HUES48 (cell line): ENCODE results near the gene KMT2E.
"Not testable (repeated sequence)": the region's sequence is repeated elsewhere in the genome, so short reads cannot be mapped to it uniquely, and the experiment has no call there.

Experiments
- H3K27ac ChIP-seq: one replicate; pipeline ENCODE4 v1.7.0; 2013; ENCODE audit warnings: low read depth, low read length, inconsistent platforms
- H3K27me3 ChIP-seq: 2 replicates; pipeline ENCODE4 v1.6.1; 2013; ENCODE audit warnings: mild to moderate bottlenecking, low read length; ENCODE audit not compliant: control insufficient read depth, insufficient read depth
- H3K36me3 ChIP-seq: 2 replicates; pipeline ENCODE4 v1.6.1; 2013; ENCODE audit warnings: low read length; ENCODE audit not compliant: control insufficient read depth, insufficient read depth
- H3K4me1 ChIP-seq: 2 replicates; pipeline ENCODE4 v1.6.1; 2013; ENCODE audit warnings: mild to moderate bottlenecking, low read length; ENCODE audit not compliant: control insufficient read depth, insufficient read depth
- H3K4me3 ChIP-seq: 2 replicates; pipeline ENCODE4 v1.5.1; 2013; ENCODE audit warnings: mild to moderate bottlenecking, low read depth, low read length
- H3K9ac ChIP-seq: 2 replicates; pipeline ENCODE4 v1.6.1; 2013; ENCODE audit warnings: mild to moderate bottlenecking, low read depth, low read length, moderate library complexity
- H3K9me3 ChIP-seq: 2 replicates; pipeline ENCODE4 v1.6.1; 2013; ENCODE audit warnings: low read length; ENCODE audit not compliant: control insufficient read depth, insufficient read depth

Gene KMT2E

GRCh38 chr7:105019269-105019668, 5.3 kb downstream of the KMT2E start:
- no peaks in the 10 kb centered on the region for H3K36me3 ChIP-seq
- no peak overlapping the region for H3K27ac ChIP-seq
- no peak overlapping the region for H3K4me3 ChIP-seq
- H3K27me3 ChIP-seq: no peaks in the 10 kb centered on the region
- H3K4me1 ChIP-seq: peaks cover 36% of the 10 kb centered on the region
- no peaks in the 10 kb centered on the region for H3K9me3 ChIP-seq
- H3K9ac ChIP-seq: no peak overlapping the region

GRCh38 chr7:105020926-105021325, 6.9 kb downstream of the KMT2E start:
- H3K27ac ChIP-seq: no peak overlapping the region
- no peaks in the 10 kb centered on the region for H3K36me3 ChIP-seq
- no peaks in the 10 kb centered on the region for H3K27me3 ChIP-seq
- no peaks in the 10 kb centered on the region for H3K9me3 ChIP-seq
- peaks cover 45% of the 10 kb centered on the region for H3K4me1 ChIP-seq
- no peak overlapping the region for H3K4me3 ChIP-seq
- H3K9ac ChIP-seq: no peak overlapping the region

- H3K36me3 ChIP-seq: no peaks in the 10 kb centered on the region
- peaks cover 41% of the 10 kb centered on the region for H3K4me1 ChIP-seq
- H3K27ac ChIP-seq: no peak overlapping the region
- H3K4me3 ChIP-seq: no peak overlapping the region
- no peak overlapping the region for H3K9ac ChIP-seq
- no peaks in the 10 kb centered on the region for H3K27me3 ChIP-seq
- H3K9me3 ChIP-seq: no peaks in the 10 kb centered on the region
These were observed 7.3 kb downstream of the KMT2E start for GRCh38 chr7:105021352-105021751.

- Histone ChIP-seq H3K9ac (no peak overlapping the region), H3K27ac (no peak overlapping the region), H3K4me3 (no peak overlapping the region), H3K9me3 (no peaks in the 10 kb centered on the region), H3K4me1 (peaks cover 35% of the 10 kb centered on the region), H3K27me3 (no peaks in the 10 kb centered on the region), H3K36me3 (no peaks in the 10 kb centered on the region)
These were observed 8.0 kb downstream of the KMT2E start for GRCh38 chr7:105021967-105022366.

GRCh38 chr7:105022458-105022857, 8.5 kb downstream of the KMT2E start:
- Histone ChIP-seq H3K36me3 (no peaks in the 10 kb centered on the region), H3K27me3 (no peaks in the 10 kb centered on the region), H3K9ac (no peak overlapping the region), H3K9me3 (no peaks in the 10 kb centered on the region), H3K27ac (no peak overlapping the region), H3K4me3 (no peak overlapping the region), H3K4me1 (peaks cover 30% of the 10 kb centered on the region)

GRCh38 chr7:105024734-105025133, 10.7 kb downstream of the KMT2E start:
- Histone ChIP-seq H3K27ac (no peak overlapping the region), H3K9ac (no peak overlapping the region), H3K9me3 (no peaks in the 10 kb centered on the region), H3K27me3 (no peaks in the 10 kb centered on the region), H3K36me3 (no peaks in the 10 kb centered on the region), H3K4me1 (peaks cover 18% of the 10 kb centered on the region), H3K4me3 (no peak overlapping the region)

- no peak overlapping the region for H3K4me3 ChIP-seq
- H3K27ac ChIP-seq: no peak overlapping the region
- H3K4me1 ChIP-seq: peaks cover 15% of the 10 kb centered on the region
- H3K36me3 ChIP-seq: no peaks in the 10 kb centered on the region
- H3K9ac ChIP-seq: no peak overlapping the region
- no peaks in the 10 kb centered on the region for H3K9me3 ChIP-seq
- no peaks in the 10 kb centered on the region for H3K27me3 ChIP-seq
These were observed 12.7 kb downstream of the KMT2E start for GRCh38 chr7:105026750-105027149.

- Histone ChIP-seq H3K27ac (no peak overlapping the region), H3K4me3 (no peak overlapping the region), H3K9ac (no peak overlapping the region), H3K9me3 (no peaks in the 10 kb centered on the region), H3K4me1 (peaks cover 15% of the 10 kb centered on the region), H3K27me3 (no peaks in the 10 kb centered on the region), H3K36me3 (no peaks in the 10 kb centered on the region)
These were observed 13.3 kb downstream of the KMT2E start for GRCh38 chr7:105027176-105027853.

GRCh38 chr7:105028004-105028403, 14.0 kb downstream of the KMT2E start:
- Histone ChIP-seq H3K36me3 (no peaks in the 10 kb centered on the region), H3K4me3 (no peak overlapping the region), H3K4me1 (peaks cover 15% of the 10 kb centered on the region), H3K9me3 (no peaks in the 10 kb centered on the region), H3K27ac (no peak overlapping the region), H3K27me3 (no peaks in the 10 kb centered on the region), H3K9ac (no peak overlapping the region)

GRCh38 chr7:105028941-105029340, 14.9 kb downstream of the KMT2E start:
- H3K9me3 ChIP-seq, H3K9ac ChIP-seq, H3K36me3 ChIP-seq, H3K27ac ChIP-seq, H3K4me3 ChIP-seq, H3K27me3 ChIP-seq: not testable (repeated sequence)
- peaks cover 12% of the 10 kb centered on the region for H3K4me1 ChIP-seq

- Histone ChIP-seq H3K9ac (no peak overlapping the region), H3K4me3 (no peak overlapping the region), H3K27ac (no peak overlapping the region), H3K27me3 (no peaks in the 10 kb centered on the region), H3K36me3 (no peaks in the 10 kb centered on the region), H3K4me1 (no peaks in the 10 kb centered on the region; the same call in 1 of the 2 replicates), H3K9me3 (no peaks in the 10 kb centered on the region)
These were observed 16.4 kb downstream of the KMT2E start for GRCh38 chr7:105030447-105030846.
